Activated CD4-positive, alpha-beta T cell treated with anti-CD3 and anti-CD28 coated beads for 24 hours (primary cell): ENCODE results near the gene RNF151.
"Not testable (repeated sequence)": the region's sequence is repeated elsewhere in the genome, so short reads cannot be mapped to it uniquely, and the experiment has no call there.

ENCODE experiments used
- DNase-seq, 2 donors: peaks; one replicate each; pipeline ENCODE4 v3.0.0-alpha.2; 2020; ENCODE audit warnings: low read depth in 2 of 2

RNF151 gene

DNA sequence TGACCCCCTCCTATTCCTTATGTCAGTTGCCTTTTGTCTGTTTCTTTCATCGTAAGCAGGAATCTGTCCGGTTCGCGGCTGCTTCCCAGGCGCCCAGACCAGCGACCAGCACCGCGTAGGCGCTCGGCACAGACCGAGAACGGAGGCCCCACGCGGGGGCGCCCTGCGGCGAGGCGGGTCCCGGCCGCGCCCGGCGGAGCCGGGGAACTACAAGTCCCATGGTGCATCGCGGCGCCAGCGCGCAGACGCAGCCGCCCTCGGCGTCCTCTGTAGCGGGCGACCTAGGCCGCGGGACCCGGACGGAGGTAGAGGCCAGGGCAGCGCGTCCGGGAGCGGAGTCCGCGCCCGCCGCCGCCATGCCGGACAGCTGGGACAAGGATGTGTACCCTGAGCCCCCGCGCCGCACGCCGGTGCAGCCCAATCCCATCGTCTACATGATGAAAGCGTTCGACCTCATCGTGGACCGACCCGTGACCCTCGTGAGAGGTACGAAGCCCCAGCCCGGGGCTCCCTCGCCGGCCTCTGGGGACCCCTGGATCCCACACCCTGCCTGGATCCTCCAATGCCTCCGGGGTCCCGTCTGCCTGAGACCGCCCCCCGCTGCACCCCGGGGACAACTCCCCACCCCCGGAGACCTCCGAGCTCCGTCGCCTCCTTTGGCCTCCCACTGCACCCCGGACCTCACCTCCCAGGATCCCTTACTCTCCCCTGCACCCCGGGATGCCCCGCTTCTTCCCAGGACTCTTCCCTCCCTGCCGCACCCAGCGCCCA, 7.2 kb upstream of the RNF151 start, which contains the start of gene NDUFB10:
Gene NDUFB10, plus strand, starts transcription at position 270 of the 771 bp plus-strand sequence. Its CDS starts 87 bp downstream, at position 357.
- DNase-seq, result peak; percentile 86 to 92

DNA sequence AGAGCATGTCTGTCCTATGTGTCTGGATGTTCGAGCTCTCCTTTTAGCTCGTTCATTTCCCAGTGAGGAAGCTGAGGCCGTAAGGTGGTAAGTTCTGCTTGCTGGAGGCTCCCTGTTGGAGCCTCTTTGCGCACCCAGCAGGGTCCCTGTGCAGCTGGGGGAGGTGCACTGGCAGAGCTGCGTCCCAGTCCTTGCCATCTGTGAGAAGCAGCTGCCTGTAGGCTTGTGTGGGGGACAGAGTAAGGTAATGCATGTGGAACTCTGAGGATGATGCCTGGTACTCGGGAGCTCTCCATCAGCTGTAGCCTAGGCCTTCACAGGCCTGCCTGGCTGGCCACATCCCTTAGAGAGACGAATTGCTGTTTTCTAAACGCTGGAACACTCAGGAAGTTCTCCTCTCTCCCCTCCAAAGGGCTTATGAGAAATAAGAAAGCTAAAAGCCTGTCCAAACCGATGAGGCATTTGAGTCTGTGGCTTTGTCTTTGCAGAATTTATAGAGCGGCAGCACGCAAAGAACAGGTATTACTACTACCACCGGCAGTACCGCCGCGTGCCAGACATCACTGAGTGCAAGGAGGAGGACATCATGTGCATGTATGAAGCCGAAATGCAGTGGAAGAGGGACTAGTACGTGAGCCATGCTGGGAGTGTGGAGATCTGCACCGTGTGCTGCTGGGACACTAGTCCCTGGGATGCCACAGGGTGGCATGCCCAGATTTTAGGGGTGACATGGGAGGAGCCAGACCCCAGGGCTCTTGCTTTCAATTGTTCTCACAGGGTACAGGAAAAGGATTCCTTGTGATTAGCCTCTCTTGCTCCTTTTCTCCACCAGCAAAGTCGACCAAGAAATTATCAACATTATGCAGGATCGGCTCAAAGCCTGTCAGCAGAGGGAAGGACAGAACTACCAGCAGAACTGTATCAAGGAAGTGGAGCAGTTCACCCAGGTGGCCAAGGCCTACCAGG, 5.7 kb upstream of the RNF151 start:
- DNase-seq, result peak in 1 of 2 donors; percentile 49

DNA sequence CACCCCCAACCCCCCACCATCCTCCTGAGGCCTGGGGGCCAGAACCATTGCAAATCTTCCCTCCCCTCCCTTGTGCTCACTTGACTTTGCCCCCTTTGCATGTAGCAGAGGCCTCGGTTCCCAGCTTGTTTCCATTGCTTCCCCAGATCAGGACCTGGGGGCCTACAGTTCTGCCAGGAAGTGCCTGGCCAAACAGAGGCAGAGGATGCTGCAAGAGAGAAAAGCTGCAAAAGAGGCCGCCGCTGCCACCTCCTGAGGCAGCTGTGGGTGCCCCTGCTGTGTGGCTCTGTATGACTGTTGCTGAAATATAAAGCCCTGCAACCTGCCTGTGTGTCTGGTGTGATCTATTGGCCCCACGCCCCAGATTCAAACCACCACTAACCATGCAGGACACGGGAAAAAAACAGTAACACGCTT, 5.0 kb upstream of the RNF151 start:
- DNase-seq, result no peak

DNA sequence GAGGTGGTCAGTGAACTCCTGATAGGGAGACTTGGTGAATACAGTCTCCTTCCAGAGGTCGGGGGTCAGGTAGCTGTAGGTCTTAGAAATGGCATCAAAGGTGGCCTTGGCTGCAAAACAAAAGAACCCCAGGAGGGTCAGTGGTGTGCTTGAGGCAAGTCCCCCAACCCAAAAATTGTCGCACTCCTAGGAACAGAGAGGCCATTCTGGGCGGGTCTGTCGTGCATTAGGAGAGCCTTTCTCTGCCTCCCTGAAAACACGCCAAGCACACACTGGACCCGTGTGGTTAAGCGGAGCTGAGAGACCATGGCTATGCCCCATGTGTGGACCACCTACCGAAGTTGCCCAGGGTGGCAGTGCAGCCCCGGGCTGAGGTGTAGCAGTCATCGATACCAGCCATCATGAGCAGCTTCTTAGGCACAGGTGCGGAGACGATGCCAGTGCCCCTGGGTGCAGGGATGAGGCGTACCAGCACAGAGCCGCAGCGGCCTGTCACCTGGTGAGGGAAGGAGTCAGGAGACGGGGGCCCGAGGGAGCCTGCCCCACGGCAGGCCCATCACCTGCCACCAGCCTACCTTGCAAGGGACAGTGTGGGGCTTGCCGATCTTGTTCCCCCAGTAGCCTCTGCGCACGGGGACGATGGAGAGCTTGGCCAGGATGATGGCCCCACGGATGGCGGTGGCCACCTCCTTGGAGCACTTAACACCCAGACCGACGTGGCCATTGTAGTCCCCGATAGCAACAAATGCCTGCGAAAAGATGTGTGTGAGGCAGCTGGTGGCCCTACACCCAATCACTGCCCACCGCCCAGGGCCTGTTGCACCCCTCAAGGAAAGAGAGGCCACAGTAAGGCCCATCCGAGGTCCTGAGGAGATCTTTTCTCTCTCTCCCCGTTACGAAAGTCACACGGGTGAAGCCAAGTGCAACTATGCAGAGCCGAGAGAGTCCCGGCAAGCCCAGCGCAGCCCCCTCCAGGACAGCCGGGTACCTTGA, 4.2 kb upstream of the RNF151 start:
- not testable (repeated sequence) for DNase-seq

DNA sequence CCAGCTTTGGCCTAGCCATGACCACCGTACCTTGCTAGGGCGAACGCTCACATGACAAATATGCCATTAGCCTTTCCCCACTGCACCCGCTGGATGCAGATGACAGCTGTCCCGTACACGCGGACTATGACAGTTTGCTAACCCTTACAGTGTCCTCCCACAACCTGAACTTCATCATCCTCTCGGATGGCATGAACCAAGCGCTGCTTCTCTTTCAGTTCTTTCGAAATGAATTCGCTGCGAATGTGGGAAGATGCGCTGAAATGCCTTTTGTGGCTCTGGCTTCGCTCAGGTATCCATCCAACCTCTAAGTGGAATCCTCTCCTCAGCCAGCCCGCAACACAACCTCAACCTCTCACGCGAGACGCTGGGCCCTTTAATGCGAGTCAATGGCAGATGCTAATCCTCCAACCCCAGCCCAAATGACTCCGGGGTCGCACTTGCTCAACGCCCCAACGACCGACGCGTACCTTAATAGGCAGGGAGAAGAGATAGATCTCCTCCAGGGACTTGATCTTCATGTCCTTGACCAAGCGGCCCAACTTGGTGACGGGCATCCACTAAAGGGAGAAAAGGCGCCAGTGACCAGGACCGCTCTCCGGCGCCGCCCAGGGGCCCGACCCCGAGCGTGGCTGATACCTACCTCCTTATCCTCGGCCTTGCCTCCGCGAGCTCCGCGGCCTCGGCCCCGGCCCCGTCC, 2.7 kb upstream of the RNF151 start:
- no peak for DNase-seq

DNA sequence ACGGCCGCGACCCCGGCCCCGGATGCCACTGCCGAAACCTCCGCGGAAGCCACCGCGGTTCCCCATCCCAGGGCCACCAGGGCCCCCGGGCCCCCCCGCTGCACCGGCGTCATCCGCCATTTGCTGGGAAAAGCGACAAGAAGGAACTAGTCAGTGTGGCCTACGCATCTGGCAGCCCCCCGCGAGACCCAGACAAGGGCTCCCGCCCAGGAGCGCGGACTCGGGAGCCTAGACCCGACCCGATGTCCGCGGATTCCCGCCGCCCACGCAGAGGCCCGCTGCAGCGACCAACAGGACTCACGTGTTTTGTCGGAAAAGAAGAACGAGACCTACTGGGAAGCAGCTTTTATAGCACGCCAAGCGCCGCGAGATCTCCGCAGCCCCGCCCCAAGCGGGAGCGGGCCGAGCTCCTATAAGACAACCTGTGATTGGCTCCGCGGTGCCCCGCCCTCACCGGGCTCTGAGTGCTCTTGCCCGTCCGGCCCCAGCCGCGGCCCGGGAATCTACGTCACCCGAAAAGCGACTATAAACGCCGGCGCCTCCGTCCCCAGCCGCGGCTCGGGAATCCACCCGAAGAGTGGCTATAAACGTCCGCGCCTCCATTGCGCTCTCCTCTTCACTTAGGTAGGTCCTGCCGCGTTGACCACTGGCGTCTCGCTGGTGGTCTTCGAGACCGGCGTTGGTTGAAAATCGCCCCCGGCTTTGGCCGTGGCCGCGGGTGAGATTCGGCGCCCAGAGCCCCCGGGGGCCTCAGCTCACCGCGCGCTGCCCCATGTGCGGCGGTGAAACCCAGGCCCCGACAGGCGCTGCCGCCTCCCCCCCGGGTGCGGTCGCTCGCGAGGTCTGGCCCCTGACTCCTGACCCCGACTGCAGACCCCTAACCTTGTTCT, 1.9 kb upstream of the RNF151 start, which contains the start of gene RPS2:
Gene RPS2, minus strand, starts transcription at position 321 of the 890 bp plus-strand sequence. Its CDS starts 201 bp downstream, at position 120.
- DNase-seq, result peak; percentile 98

DNA sequence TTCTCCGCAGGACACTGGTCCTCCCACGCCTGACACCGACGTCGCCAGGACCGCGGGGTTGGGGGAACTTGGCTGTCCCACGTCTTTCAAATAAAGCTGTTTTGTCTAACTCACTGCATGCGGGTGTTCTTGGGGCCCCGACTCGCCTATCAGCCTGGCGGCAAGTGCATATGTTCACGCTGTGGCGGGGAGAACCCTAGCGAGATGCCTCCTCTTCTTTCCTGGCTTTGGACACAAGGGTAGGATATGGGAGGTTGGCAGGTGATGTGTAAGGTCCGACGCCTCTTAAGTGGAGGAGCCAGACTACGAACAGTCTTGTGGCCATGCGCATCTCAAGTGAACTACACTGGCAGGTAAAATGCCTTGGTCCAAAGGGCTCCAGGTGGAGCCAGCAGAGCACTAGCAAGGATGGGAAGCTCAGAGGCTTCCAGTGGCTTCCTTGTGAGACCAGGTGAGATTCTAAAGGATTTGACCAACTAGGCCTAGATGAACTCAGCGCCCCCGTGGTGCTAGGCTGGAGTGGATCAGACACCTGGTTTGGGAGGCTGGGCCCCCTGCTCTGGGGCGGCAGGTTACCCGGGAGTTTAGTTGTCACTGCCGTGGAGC, 1.2 kb upstream of the RNF151 start:
- no peak for DNase-seq

DNA sequence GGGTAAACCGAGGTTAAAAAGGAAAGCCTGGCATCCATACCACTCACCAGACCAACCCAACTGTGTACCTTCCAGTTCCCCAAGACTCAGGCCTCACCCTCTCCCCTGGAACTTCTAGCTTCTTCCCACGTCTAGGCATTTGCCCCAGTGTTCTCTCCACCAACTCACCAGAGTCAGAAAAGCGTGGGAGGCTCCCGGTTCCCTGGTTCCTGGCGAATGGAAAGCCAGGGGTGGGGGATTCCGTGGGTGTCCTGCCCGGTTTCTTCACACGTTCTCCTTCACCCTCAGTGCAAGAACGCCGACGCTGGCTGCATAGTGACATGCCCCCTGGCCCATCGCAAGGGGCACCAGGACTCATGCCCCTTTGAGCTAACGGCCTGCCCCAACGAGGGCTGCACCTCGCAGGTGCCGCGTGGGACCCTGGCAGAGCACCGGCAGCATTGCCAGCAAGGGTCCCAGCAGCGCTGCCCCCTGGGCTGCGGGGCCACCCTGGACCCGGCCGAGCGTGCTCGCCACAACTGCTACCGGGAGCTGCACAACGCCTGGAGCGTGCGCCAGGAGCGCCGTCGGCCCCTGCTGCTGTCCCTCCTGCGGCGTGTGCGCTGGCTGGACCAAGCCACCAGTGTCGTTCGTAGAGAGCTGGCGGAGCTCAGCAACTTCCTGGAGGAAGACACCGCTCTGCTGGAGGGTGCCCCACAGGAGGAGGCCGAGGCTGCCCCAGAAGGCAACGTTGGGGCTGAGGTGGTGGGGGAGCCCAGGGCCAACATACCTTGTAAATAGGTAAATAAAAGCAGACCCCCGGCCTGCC, 1.7 kb downstream of the RNF151 start:
- no peak for DNase-seq

DNA sequence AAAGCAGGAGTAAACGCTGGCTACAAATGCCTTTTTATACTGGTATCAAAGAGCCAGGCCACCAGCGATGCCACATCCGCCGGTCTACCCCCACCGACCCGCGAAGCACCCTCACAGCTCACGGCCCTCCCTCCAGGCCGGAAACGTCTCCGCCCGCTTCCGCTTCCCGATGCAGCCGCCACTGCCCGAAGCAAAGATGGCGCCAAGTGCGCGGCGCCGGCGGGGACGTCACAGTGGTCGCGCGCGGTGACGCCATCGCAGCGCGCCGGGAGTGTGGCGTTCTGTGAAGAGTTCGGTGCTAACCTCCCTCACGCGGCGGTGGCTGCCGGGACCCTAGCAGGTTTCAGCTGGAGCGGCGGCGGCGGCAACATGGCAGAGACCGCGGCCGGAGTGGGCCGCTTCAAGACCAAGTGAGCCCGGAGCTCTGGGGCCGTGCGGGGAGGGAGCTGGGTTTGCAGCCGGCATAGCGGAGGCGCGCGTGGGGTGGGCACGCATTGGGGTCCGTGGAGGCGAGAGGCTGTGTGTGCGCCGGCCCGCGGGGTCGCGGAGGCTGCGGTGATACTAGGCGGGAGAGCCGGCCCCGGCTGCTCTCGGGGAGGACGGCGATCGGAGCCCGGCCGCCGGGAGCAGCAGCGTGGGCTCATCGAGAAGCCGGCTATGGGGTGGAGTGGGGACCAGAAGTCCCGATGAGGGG, 5.3 kb downstream of the RNF151 start, which contains the start of gene TBL3:
Gene TBL3, plus strand, starts transcription at position 258 of the 694 bp plus-strand sequence. Its CDS starts 112 bp downstream, at position 370.
- DNase-seq, result peak; percentile 91 to 92

DNA sequence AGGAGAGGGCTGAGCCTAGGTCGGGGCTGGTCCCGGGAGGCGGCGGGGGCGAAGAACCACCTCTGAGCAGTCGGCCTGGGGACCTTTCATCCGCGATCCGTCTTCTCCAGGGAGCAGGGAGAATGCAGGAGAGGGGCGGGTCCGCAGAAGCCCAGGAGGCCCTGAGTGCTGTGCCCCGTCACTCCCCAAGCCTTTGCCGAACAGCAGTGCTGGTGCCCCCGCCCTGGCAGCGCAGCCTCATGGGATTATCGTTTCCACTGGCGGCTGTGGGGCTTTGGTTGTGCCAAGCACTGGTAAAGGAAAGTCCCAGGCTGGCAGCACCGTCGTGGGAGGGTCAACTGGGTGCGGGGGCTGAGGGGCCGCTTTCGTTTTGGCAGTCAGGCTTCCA, 5.8 kb downstream of the RNF151 start:
- DNase-seq, result no peak

DNA sequence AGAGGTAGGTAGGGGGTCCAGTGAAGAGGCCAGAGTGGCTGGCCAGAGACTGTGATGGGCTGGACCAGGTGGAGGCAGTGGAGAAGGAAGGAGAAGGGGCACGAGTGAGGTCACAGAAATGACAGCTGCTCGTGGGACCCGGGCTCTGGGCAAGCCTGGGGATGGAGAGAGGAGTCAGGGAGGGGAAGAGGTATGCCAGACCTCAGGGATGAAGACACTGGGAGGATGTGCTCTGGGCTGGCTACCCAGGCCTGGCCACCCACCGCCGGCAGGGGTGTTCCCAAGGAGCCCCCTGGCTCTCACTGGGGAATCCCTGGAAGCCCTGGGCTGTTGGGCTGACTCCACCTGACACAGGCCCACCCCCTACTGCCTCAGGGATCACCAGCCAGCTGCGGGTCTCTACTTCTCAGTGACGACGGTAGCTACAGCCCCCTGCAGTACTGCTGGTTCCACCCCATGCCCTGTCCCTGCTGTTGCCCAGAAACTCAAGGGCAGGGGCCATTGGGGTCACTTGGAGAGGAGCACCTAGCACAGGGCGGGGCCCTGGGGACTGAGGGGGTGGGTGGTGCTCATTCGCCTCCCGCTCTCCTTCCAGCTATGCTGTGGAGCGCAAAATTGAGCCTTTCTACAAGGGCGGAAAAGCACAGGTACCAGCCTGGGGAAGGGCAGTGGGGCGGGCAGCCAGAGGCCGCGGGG, 7.0 kb downstream of the RNF151 start:
- no peak for DNase-seq

DNA sequence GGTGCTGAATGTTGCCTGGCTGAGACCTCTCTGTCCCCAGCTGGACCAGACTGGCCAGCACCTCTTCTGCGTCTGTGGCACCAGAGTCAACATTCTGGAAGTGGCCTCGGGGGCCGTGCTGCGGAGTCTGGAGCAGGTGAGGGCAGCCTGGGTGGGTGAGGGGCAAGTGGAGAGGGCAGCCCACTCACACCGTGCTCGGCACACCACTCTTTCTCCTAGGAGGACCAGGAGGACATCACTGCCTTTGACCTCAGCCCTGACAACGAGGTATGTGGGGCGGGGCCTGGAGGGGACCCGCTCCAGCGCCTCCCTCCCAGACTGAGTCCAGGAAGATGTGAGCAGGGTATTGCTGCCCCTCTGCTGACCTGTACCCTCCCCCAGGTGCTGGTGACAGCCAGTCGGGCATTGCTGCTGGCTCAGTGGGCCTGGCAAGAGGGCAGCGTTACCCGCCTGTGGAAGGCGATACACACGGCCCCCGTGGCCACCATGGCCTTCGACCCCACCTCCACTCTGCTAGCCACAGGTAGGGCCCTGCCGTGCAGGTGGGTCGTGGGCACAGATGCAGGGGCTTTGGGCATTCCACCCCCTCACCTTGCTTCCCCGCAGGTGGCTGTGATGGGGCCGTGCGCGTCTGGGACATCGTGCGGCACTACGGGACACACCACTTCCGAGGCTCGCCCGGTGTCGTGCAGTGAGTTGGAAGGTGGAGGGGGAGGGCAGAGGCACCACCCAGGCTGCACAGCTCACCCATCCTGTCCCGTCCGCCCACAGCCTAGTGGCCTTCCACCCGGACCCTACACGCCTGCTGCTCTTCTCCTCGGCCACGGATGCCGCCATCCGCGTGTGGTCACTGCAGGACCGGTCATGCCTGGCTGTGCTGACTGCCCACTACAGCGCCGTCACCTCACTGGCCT, 7.8 kb downstream of the RNF151 start:
- DNase-seq, result no peak

DNA sequence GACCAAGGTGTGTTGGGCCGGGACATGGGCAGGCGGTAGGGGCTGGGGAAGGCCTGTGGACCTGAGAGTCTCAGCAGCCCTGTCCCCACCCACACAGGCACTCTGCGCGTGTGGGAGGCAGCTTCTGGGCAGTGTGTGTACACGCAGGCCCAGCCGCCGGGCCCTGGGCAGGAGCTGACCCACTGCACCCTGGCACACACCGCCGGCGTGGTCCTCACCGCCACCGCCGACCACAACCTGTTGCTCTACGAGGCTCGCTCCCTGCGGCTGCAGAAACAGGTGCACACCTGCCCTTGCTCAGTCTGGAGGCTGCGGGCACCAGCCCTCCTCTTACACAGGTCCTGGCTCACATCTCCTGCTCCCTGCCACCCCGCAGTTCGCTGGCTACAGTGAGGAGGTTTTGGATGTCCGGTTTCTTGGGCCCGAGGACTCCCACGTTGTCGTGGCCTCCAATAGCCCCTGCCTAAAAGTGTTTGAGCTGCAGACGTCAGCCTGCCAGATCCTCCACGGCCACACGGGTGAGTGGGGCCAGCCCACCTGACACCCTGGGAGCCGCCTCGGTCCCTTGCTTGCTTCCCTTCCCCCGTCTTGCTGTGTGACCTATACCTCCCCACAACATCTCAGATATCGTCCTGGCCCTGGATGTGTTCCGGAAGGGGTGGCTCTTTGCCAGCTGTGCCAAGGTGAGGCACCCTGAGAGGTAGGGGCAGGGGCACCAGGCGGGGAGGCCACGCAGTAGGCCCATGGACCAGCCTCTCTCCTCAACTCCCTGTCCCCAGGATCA, 9.0 kb downstream of the RNF151 start:
- DNase-seq, result no peak

DNA sequence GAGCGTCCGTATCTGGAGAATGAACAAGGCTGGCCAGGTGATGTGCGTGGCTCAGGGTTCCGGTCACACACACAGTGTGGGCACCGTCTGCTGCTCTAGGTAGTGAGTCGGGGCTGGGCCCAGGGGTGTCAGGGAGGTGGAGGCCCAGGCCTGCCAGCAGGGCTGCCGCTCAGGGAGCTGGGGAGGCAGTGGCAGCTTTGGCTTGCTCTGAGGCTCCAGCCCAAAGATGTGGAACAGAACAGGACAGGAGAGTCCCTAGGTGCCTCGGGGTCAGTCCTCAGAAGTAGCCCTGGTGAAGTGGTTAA, 9.5 kb downstream of the RNF151 start:
- DNase-seq, result no peak
